SK-N-MC (cell line): ENCODE measurements around the gene NPIPA1.
"Not testable (repeated sequence)": the region's sequence is repeated elsewhere in the genome, so short reads cannot be mapped to it uniquely, and the experiment has no call there.

ENCODE experiments used
- EZH2 ChIP-seq: fragments of 200-600 bp; sonication (generic); IDR thresholded peaks from one replicate; pipeline ENCODE4 v1.6.1; 2017; ENCODE audit warnings: antibody characterized with exemption
- POLR2AphosphoS5 ChIP-seq: IDR thresholded peaks from 2 replicates; pipeline ENCODE4 v1.6.1; 2012; ENCODE audit warnings: mild to moderate bottlenecking, low read depth, low read length, borderline replicate concordance

DNA sequence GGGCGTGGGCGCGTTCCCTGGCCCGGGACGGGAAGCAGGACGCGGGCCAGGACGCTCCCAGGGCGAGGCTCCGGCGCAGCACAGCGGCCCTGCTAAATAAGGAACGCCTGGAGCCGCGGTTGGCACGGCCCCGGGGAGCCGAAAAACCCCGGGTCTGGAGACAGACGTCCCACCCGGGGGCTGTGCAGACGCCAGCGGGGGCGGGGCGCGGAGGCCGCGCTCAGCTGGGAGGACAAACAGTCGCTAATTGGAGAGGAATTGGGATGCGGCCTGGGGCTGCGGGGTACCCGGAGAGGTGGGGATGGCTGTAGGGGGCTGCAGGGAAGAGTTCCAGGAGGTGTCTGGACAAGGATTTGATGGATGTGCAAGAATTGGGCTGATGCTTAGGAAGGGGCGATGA lies 25.3 kb upstream of the NPIPA1 start:
- TF ChIP-seq EZH2, POLR2AphosphoS5: not testable (repeated sequence)
